HEK293 (cell line): ENCODE results near the gene STN1.

Experiments used
- EGR2 ChIP-seq: fragments of 450-650 bp; formaldehyde crosslinking; IDR thresholded peaks from 2 replicates; pipeline ENCODE4 v1.5.1; 2016; ENCODE audit warnings: low read depth, missing biosample characterization, missing genetic modification characterization
- HOXC10 ChIP-seq: sonication (generic); formaldehyde crosslinking; IDR thresholded peaks from 2 replicates; pipeline ENCODE4 v1.8.1; 2023; ENCODE audit warnings: mild to moderate bottlenecking, missing genetic modification reagents
- KLF9 ChIP-seq: fragments of 450-650 bp; formaldehyde crosslinking; IDR thresholded peaks from 2 replicates; pipeline ENCODE4 v1.5.1; 2016; ENCODE audit warnings: missing biosample characterization, missing genetic modification characterization, low read depth
- MEIS1 ChIP-seq: sonication (generic); formaldehyde crosslinking; IDR thresholded peaks from 2 replicates; pipeline ENCODE4 v1.8.1; 2022; ENCODE audit warnings: missing genetic modification reagents, mild to moderate bottlenecking, borderline replicate concordance
- OVOL3 ChIP-seq: fragments of 450-650 bp; formaldehyde crosslinking; IDR thresholded peaks from 2 replicates; pipeline ENCODE4 v1.5.1; 2016; ENCODE audit warnings: missing biosample characterization, missing genetic modification characterization
- SCRT1 ChIP-seq: fragments of 450-650 bp; formaldehyde crosslinking; IDR thresholded peaks from 2 replicates; pipeline ENCODE4 v1.5.1; 2016; ENCODE audit warnings: missing biosample characterization, missing genetic modification characterization, borderline replicate concordance
- SETDB1 ChIP-seq: IDR thresholded peaks from one replicate; pipeline ENCODE4 v1.6.1; 2017; ENCODE audit warnings: mild to moderate bottlenecking, low read length, moderate library complexity, mixed read lengths; ENCODE audit not compliant: insufficient read length
- SP7 ChIP-seq: fragments of 450-650 bp; formaldehyde crosslinking; IDR thresholded peaks from 2 replicates; pipeline ENCODE4 v1.5.1; 2016; ENCODE audit warnings: missing biosample characterization, missing genetic modification characterization
- TCF7L2 ChIP-seq: IDR thresholded peaks from 2 replicates; pipeline ENCODE4 v1.6.1; 2011; ENCODE audit warnings: low read depth, mild to moderate bottlenecking, inconsistent platforms, low read length, moderate library complexity, borderline replicate concordance
- TRIM28 ChIP-seq: IDR thresholded peaks from 2 replicates; pipeline ENCODE4 v1.6.1; 2011; ENCODE audit warnings: low read length, control low read depth, borderline replicate concordance
- ZBTB1 ChIP-seq: fragments of 450-650 bp; formaldehyde crosslinking; IDR thresholded peaks from 2 replicates; pipeline ENCODE4 v1.5.1; 2016; ENCODE audit warnings: missing biosample characterization, missing genetic modification characterization
- ZBTB26 ChIP-seq: fragments of 450-650 bp; formaldehyde crosslinking; optimal IDR thresholded peaks from 2 replicates; pipeline ENCODE3; 2016; ENCODE audit warnings: missing biosample characterization, mild to moderate bottlenecking, missing genetic modification characterization
- ZFP41 ChIP-seq: fragments of 450-650 bp; formaldehyde crosslinking; IDR thresholded peaks from 2 replicates; pipeline ENCODE4 v1.5.1; 2016; ENCODE audit warnings: missing biosample characterization, missing genetic modification characterization, borderline replicate concordance
- ZNF157 ChIP-seq: fragments of 450-650 bp; formaldehyde crosslinking; IDR thresholded peaks from 2 replicates; pipeline ENCODE4 v1.5.1; 2016; ENCODE audit warnings: missing biosample characterization, missing genetic modification characterization
- ZNF18 ChIP-seq: fragments of 450-650 bp; formaldehyde crosslinking; IDR thresholded peaks from 2 replicates; pipeline ENCODE4 v1.5.1; 2016; ENCODE audit warnings: missing biosample characterization, missing genetic modification characterization
- ZNF184 ChIP-seq: fragments of 450-650 bp; IDR thresholded peaks from 2 replicates; pipeline ENCODE4 v1.5.1; 2018; ENCODE audit warnings: missing biosample characterization, mild to moderate bottlenecking, missing genetic modification characterization
- ZNF23 ChIP-seq: fragments of 450-650 bp; formaldehyde crosslinking; IDR thresholded peaks from 2 replicates; pipeline ENCODE4 v1.5.1; 2016; ENCODE audit warnings: missing biosample characterization, missing genetic modification characterization, borderline replicate concordance
- ZNF239 ChIP-seq: fragments of 450-650 bp; formaldehyde crosslinking; IDR thresholded peaks from 2 replicates; pipeline ENCODE4 v1.5.1; 2016; ENCODE audit warnings: missing biosample characterization, missing genetic modification characterization
- ZNF274 ChIP-seq, 2 experiments: fragments of 200-500 bp in 1 of 2; fragments of 450-650 bp in 1 of 2; sonication (Bioruptor generic) in 1 of 2; formaldehyde crosslinking in 1 of 2; IDR thresholded peaks; 2 replicates each; pipeline versions ENCODE4 v1.5.1 to v1.6.1; 2014 to 2016; ENCODE audit warnings: borderline replicate concordance in 1 of 2, inconsistent platforms in 1 of 2, low read length in 1 of 2, missing biosample characterization in 1 of 2, missing genetic modification characterization in 1 of 2
- ZNF302 ChIP-seq: fragments of 450-650 bp; formaldehyde crosslinking; IDR thresholded peaks from 2 replicates; pipeline ENCODE4 v1.5.1; 2016; ENCODE audit warnings: missing biosample characterization, missing genetic modification characterization, low read depth
- ZNF335 ChIP-seq: fragments of 450-650 bp; formaldehyde crosslinking; conservative IDR thresholded peaks from 2 replicates; pipeline ENCODE4 v1.5.1; 2016; ENCODE audit warnings: missing biosample characterization, missing genetic modification characterization
- ZNF350 ChIP-seq: fragments of 450-650 bp; formaldehyde crosslinking; IDR thresholded peaks from 2 replicates; pipeline ENCODE4 v1.5.0; 2017; ENCODE audit warnings: missing biosample characterization, mild to moderate bottlenecking, missing genetic modification characterization
- ZNF366 ChIP-seq: fragments of 450-650 bp; formaldehyde crosslinking; conservative IDR thresholded peaks from 2 replicates; pipeline ENCODE4 v1.5.1; 2016; ENCODE audit warnings: missing biosample characterization, missing genetic modification characterization
- ZNF521 ChIP-seq: fragments of 450-650 bp; formaldehyde crosslinking; IDR thresholded peaks from 2 replicates; pipeline ENCODE4 v1.5.1; 2017; ENCODE audit warnings: missing biosample characterization, mild to moderate bottlenecking, missing genetic modification characterization
- ZNF580 ChIP-seq: fragments of 450-650 bp; formaldehyde crosslinking; IDR thresholded peaks from 2 replicates; pipeline ENCODE4 v1.5.1; 2016; ENCODE audit warnings: missing biosample characterization, missing genetic modification characterization
- ZNF600 ChIP-seq: fragments of 450-650 bp; formaldehyde crosslinking; IDR thresholded peaks from 2 replicates; pipeline ENCODE4 v1.5.1; 2016; ENCODE audit warnings: missing biosample characterization, missing genetic modification characterization
- ZNF610 ChIP-seq: fragments of 450-650 bp; formaldehyde crosslinking; IDR thresholded peaks from 2 replicates; pipeline ENCODE4 v1.5.1; 2016; ENCODE audit warnings: missing biosample characterization, missing genetic modification characterization, borderline replicate concordance
- ZNF654 ChIP-seq: fragments of 450-650 bp; formaldehyde crosslinking; IDR thresholded peaks from 2 replicates; pipeline ENCODE4 v1.5.1; 2016; ENCODE audit warnings: low read depth, missing biosample characterization, missing genetic modification characterization
- ZNF707 ChIP-seq: fragments of 450-650 bp; formaldehyde crosslinking; IDR thresholded peaks from 2 replicates; pipeline ENCODE4 v1.5.1; 2016; ENCODE audit warnings: missing biosample characterization, missing genetic modification characterization
- ZNF747 ChIP-seq: fragments of 450-650 bp; formaldehyde crosslinking; IDR thresholded peaks from 2 replicates; pipeline ENCODE4 v1.5.1; 2016; ENCODE audit warnings: missing biosample characterization, missing genetic modification characterization
- ZNF791 ChIP-seq: fragments of 450-650 bp; formaldehyde crosslinking; IDR thresholded peaks from 2 replicates; pipeline ENCODE4 v1.5.1; 2016; ENCODE audit warnings: missing biosample characterization, missing genetic modification characterization
- ZNF830 ChIP-seq: fragments of 450-650 bp; IDR thresholded peaks from 2 replicates; pipeline ENCODE4 v1.5.0; 2018; ENCODE audit warnings: missing biosample characterization, missing genetic modification characterization, low read depth, mild to moderate bottlenecking, moderate library complexity
- ZSCAN16 ChIP-seq: fragments of 450-650 bp; formaldehyde crosslinking; IDR thresholded peaks from 2 replicates; pipeline ENCODE4 v1.5.1; 2016; ENCODE audit warnings: missing biosample characterization, missing genetic modification characterization
- ZSCAN18 ChIP-seq: fragments of 450-650 bp; formaldehyde crosslinking; IDR thresholded peaks from 2 replicates; pipeline ENCODE4 v1.5.1; 2016; ENCODE audit warnings: missing biosample characterization, missing genetic modification characterization
- TF ChIP-seq, protein P1 (sequence below): fragments of 450-650 bp; formaldehyde crosslinking; IDR thresholded peaks from 2 replicates; pipeline ENCODE4 v1.5.1; 2017; ENCODE audit warnings: missing biosample characterization, missing genetic modification characterization

Gene STN1

DNA sequence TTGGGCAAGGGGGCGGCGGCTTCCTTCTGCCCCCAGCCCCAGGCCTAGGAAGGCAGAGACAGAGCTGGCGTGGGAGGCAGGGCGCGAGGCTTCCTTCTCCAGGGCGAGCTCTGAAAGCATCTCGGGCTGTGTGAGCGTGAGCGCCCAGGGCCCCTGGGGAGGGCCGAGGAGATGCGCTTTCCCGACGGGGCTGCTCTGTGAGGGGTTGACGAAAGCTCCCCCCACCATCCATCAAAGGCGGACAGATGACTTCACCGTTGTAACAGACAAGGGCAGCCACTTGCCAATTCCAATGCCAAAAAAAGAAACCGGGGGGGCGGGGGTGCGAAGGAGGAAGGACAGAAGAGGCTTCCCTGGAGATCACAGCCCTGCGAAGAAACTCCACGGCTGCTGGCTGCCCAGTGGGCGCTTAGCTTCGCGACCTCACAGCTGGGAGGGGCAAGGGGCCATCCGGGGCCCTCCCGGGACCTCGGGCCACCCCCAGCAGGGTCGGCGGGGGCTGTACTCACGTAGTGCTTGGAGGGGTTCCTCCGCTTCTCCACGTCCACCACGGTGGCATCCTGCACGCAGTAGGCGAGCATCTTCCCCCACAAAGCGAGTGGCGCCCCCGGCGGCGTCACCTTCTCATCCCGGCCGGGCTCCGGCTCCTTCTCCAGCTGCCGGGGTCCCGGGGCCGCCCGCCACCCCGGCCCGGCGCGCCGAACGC is 63.1 kb downstream of the STN1 start (continued):
- TF ChIP-seq, protein P1, sequence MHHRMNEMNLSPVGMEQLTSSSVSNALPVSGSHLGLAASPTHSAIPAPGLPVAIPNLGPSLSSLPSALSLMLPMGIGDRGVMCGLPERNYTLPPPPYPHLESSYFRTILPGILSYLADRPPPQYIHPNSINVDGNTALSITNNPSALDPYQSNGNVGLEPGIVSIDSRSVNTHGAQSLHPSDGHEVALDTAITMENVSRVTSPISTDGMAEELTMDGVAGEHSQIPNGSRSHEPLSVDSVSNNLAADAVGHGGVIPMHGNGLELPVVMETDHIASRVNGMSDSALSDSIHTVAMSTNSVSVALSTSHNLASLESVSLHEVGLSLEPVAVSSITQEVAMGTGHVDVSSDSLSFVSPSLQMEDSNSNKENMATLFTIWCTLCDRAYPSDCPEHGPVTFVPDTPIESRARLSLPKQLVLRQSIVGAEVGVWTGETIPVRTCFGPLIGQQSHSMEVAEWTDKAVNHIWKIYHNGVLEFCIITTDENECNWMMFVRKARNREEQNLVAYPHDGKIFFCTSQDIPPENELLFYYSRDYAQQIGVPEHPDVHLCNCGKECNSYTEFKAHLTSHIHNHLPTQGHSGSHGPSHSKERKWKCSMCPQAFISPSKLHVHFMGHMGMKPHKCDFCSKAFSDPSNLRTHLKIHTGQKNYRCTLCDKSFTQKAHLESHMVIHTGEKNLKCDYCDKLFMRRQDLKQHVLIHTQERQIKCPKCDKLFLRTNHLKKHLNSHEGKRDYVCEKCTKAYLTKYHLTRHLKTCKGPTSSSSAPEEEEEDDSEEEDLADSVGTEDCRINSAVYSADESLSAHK (tag by site-specific recombination) = no peak
- TF ChIP-seq ZNF791 (tag by site-specific recombination) = no peak
- peak; percentile 40; the same call in 1 of the 2 replicates for TF ChIP-seq ZNF366 (tag by site-specific recombination)
- TF ChIP-seq ZNF580 = no peak
- TF ChIP-seq ZNF747 (tag by site-specific recombination) = no peak
- TF ChIP-seq ZNF600 = peak; percentile 32; the same call in 1 of the 2 replicates
- TF ChIP-seq ZNF830 (tag by site-specific recombination) = no peak
- TF ChIP-seq ZNF521 = no peak
- no peak for TF ChIP-seq SETDB1
- peak; percentile 77 for TF ChIP-seq ZBTB26 (tag by site-specific recombination)
- TF ChIP-seq OVOL3 (tag by site-specific recombination) = no peak
- TF ChIP-seq ZNF350 (tag by site-specific recombination) = no peak
- no peak for TF ChIP-seq ZNF302
- TF ChIP-seq TRIM28 = no peak
- TF ChIP-seq ZNF184 (tag by site-specific recombination) = no peak
- peak; percentile 95 for TF ChIP-seq ZNF335 (tag by site-specific recombination)
- no peak for TF ChIP-seq ZBTB1 (tag by site-specific recombination)
- TF ChIP-seq ZNF610 (tag by site-specific recombination) = no peak
- TF ChIP-seq ZNF654 (tag by site-specific recombination) = no peak
- TF ChIP-seq SP7 = peak; percentile 71
- no peak for TF ChIP-seq ZNF274 (IDR thresholded peaks at IDR 0.05; ENCODE audit: low read length)
- TF ChIP-seq ZNF274 (tag by site-specific recombination; IDR thresholded peaks at IDR 0.05; ENCODE audit: borderline replicate concordance) = no peak
- no peak for TF ChIP-seq HOXC10
- TF ChIP-seq ZNF18 (tag by site-specific recombination) = no peak
- peak; percentile 89 for TF ChIP-seq EGR2 (tag by site-specific recombination)
- TF ChIP-seq KLF9 (tag by site-specific recombination) = no peak
- no peak for TF ChIP-seq TCF7L2
- no peak for TF ChIP-seq ZSCAN18
- no peak for TF ChIP-seq ZNF157
- no peak for TF ChIP-seq ZNF239
- TF ChIP-seq ZFP41 = no peak
- no peak for TF ChIP-seq MEIS1 (CRISPR knock-in tag)
- no peak for TF ChIP-seq ZSCAN16 (tag by site-specific recombination)
- TF ChIP-seq ZNF23 (tag by site-specific recombination) = no peak
- no peak for TF ChIP-seq ZNF707 (tag by site-specific recombination)
- TF ChIP-seq SCRT1 (tag by site-specific recombination) = no peak
